ENCODE measurements around the gene ENTPD6.
A peak's percentile ranks its signal among the peaks of the same experiment; 100 is the strongest.

- TF ChIP-seq POLR2A (IDR thresholded peaks at IDR 0.05) (no peak), CTCF (IDR thresholded peaks at IDR 0.05) (no peak), POLR2AphosphoS5 (IDR thresholded peaks at IDR 0.05) (peak in 2 of 3 donors; percentile 64 to 70)
Measured at GRCh38 chr20:25246182-25246999, 50.9 kb downstream of the ENTPD6 start.

Measured in transverse colon (tissue), 4 donors.